Measurements from ENCODE around the gene IRAK4. TPM values are rescaled to one million over a fixed set of nuclear protein-coding genes. Genes with fewer than 3 reads are reported as not detected.

The IRAK4 gene
- total and polyA plus RNA-seq, 2 experiments from 2014 or later, result 3.9 to 12.9 TPM

- Histone ChIP-seq H4K20me1 (replicated peaks; ENCODE audit: insufficient read depth) (no peaks in the 10 kb centered on the region), H3K4me3 (peak overlapping the region; percentile 74), H3K4me2 (peak overlapping the region; percentile 84), H3K27ac (ENCODE audit: low read depth) (no peak overlapping the region), H3K4me1 (ENCODE audit: insufficient read depth) (peaks cover 32% of the 10 kb centered on the region), H3K9me2 (ENCODE audit: insufficient read depth) (no peaks in the 10 kb centered on the region), H3F3A (replicated peaks; ENCODE audit: low read depth) (no peaks in the 10 kb centered on the region), H3K79me2 (replicated peaks; ENCODE audit: insufficient read depth) (peaks cover 35% of the 10 kb centered on the region), H3K36me3 (ENCODE audit: insufficient read depth) (no peaks in the 10 kb centered on the region; the same call in 1 of the 2 replicates), H2AFZ (peak overlapping the region; percentile 2; the same call in 1 of the 2 replicates), H3K27me3 (ENCODE audit: insufficient read depth) (no peaks in the 10 kb centered on the region)
- DNase-seq (ENCODE audit: low spot score) (peak; percentile 36), ATAC-seq (peak; percentile 30)
- Mint-ChIP-seq H3K4me1 (peaks cover 34% of the 10 kb centered on the region), H3K9me3 (no peaks in the 10 kb centered on the region; the same call in 2 of the 3 replicates), H3K36me3 (ENCODE audit: low read depth) (peaks cover 16% of the 10 kb centered on the region), H3K4me3 (peak overlapping the region; percentile 91), H3K27ac (peak overlapping the region; percentile 86; the same call in 1 of the 2 replicates), H3K27me3 (ENCODE audit: insufficient read depth, low read depth, poor library complexity) (peaks cover 9% of the 10 kb centered on the region)
- TF ChIP-seq STAT1 (IDR thresholded peaks at IDR 0.05; ENCODE audit: unreplicated experiment) (no peak), CTCF (conservative IDR thresholded peaks at IDR 0.05; ENCODE audit: low read depth in 2 of 2) (no peak), CREB1 (CRISPR knock-in tag; IDR thresholded peaks at IDR 0.05; ENCODE audit: low read depth) (no peak)
Observed at GRCh38 chr12:43758247-43758727, 464 bp upstream of the IRAK4 start.

DNA sequence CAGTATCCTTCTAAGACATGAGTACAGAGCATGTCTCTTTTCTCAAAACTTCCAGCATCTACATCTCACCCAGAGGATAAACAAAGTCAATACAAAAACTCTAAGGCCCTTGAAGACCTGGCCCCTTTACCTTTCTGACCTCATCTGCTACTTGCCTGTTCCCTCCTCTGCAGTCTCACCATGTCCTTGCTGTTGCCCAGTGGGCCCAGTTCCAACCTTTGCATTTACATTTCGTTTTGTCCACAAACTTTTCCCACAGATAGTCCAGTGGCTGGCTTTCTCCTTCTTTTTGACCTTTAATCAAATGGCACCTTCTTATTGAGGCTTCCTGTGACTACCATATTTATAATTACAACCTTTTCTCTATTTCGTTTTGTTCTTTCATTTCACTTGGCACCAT lies 1.6 kb downstream of the IRAK4 start:
- Mint-ChIP-seq H3K36me3 (ENCODE audit: low read depth) (peaks cover 5% of the 10 kb centered on the region; the same call in 2 of the 3 replicates), H3K9me3 (no peaks in the 10 kb centered on the region; the same call in 2 of the 3 replicates), H3K27me3 (ENCODE audit: insufficient read depth, low read depth, poor library complexity) (peaks cover 9% of the 10 kb centered on the region), H3K27ac (no peak overlapping the region), H3K4me1 (peaks cover 46% of the 10 kb centered on the region), H3K4me3 (peak overlapping the region; percentile 91)
- no peaks in the 10 kb centered on the region for H3K36me3 ChIP-seq (ENCODE audit: insufficient read depth)
- no peaks in the 10 kb centered on the region for H3K9me2 ChIP-seq (ENCODE audit: insufficient read depth)
- peaks cover 29% of the 10 kb centered on the region for H3K79me2 ChIP-seq (replicated peaks; ENCODE audit: insufficient read depth)
- H3K4me3 ChIP-seq, result peak overlapping the region; percentile 74; the same call in 1 of the 2 replicates
- no peak for ATAC-seq
- no peaks in the 10 kb centered on the region for H3K27me3 ChIP-seq (ENCODE audit: insufficient read depth)
- no peaks in the 10 kb centered on the region for H4K20me1 ChIP-seq (replicated peaks; ENCODE audit: insufficient read depth)
- peaks cover 48% of the 10 kb centered on the region for H3K4me1 ChIP-seq (ENCODE audit: insufficient read depth)
- no peak overlapping the region for H2AFZ ChIP-seq
- no peak overlapping the region for H3K27ac ChIP-seq (ENCODE audit: low read depth)
- no peaks in the 10 kb centered on the region for H3F3A ChIP-seq (replicated peaks; ENCODE audit: low read depth)
- no peak for DNase-seq (ENCODE audit: low spot score)
- peak overlapping the region; percentile 84 for H3K4me2 ChIP-seq
- no peak for TF ChIP-seq STAT1 (IDR thresholded peaks at IDR 0.05; ENCODE audit: unreplicated experiment)
- no peak for TF ChIP-seq EZH2phosphoT487 (IDR thresholded peaks at IDR 0.05; ENCODE audit: unreplicated experiment)
- no peak for TF ChIP-seq POLR2AphosphoS5 (IDR thresholded peaks at IDR 0.05; ENCODE audit: low read depth)
- TF ChIP-seq CREB1 (CRISPR knock-in tag; IDR thresholded peaks at IDR 0.05; ENCODE audit: low read depth), result no peak
- TF ChIP-seq JUNB (IDR thresholded peaks at IDR 0.05; ENCODE audit: unreplicated experiment), result no peak
- TF ChIP-seq ZNF462 (CRISPR knock-in tag; IDR thresholded peaks at IDR 0.05), result no peak
- TF ChIP-seq ZNF114 (CRISPR knock-in tag; IDR thresholded peaks at IDR 0.05), result no peak
- no peak for TF ChIP-seq ZNF331 (CRISPR knock-in tag; IDR thresholded peaks at IDR 0.05; ENCODE audit: low read depth)
- no peak for TF ChIP-seq CTCF (conservative IDR thresholded peaks at IDR 0.05; ENCODE audit: low read depth in 2 of 2)
- TF ChIP-seq EZH2 (IDR thresholded peaks at IDR 0.05; ENCODE audit: low read depth, unreplicated experiment), result no peak

All from GM23338 (cell line).